T-helper 1 cell treated with Interleukin-12 subunit alpha and Interleukin-12 subunit beta and Interleukin-4 antibody, amounts not matched to agents 30 ng/mL and 1 ng/mL, for 36 hours (primary cell): ENCODE results near the gene NUMB. TPM values are rescaled to one million over a fixed set of nuclear protein-coding genes. Genes with fewer than 3 reads are reported as not detected.
"Not testable (repeated sequence)": the region's sequence is repeated elsewhere in the genome, so short reads cannot be mapped to it uniquely, and the experiment has no call there.

Source experiments
- intact Hi-C: fragments of 100-400 bp; cut with micrococcal nuclease; formaldehyde crosslinking; loops from one replicate; pipeline ENCODE4 v1.15.1; 2024
- total RNA-seq: library from RNA; stranded (reverse); gene quantifications from 2 replicates; pipeline ENCODE4 v1.2.3, GENCODE V29; 2022

Gene NUMB
- total RNA-seq, 1 donor from 2014 or later = 61.6 TPM

GRCh38 chr14:73368616-73369015 is 89.7 kb downstream of the NUMB start:
- intact Hi-C loops = no loop called here

GRCh38 chr14:73365727-73366126 is 92.6 kb downstream of the NUMB start:
- intact Hi-C loops = no loop called here

DNA sequence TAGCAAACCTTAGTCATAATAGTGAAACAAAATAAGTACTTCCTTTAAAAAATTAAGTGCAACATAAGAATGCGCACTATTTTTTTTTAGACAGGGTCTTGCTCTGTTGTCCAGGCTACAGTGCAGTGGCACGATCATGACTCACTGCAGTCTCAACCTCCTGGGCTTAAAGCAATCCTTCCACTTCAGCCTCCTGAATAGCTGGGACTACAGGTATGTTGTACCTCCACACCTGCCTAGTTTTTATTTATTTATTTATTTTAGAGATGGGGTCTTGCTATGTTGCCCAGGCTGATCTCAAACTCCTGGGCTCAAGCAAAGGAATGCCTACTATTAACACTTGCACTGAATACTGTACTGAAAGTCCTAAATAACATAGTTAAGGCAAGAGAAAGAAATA is 93.8 kb downstream of the NUMB start:
- intact Hi-C loops = no loop called here

GRCh38 chr14:73359445-73359844 is 98.9 kb downstream of the NUMB start:
- intact Hi-C loops = no loop called here

GRCh38 chr14:73358187-73358586 is 100.2 kb downstream of the NUMB start:
- intact Hi-C loops = no loop called here

- intact Hi-C loops = not testable (repeated sequence)
These were observed 109.3 kb downstream of the NUMB start for GRCh38 chr14:73349091-73349490.

- intact Hi-C loops = no loop called here
These were observed 114.0 kb downstream of the NUMB start for GRCh38 chr14:73344319-73344718.

DNA sequence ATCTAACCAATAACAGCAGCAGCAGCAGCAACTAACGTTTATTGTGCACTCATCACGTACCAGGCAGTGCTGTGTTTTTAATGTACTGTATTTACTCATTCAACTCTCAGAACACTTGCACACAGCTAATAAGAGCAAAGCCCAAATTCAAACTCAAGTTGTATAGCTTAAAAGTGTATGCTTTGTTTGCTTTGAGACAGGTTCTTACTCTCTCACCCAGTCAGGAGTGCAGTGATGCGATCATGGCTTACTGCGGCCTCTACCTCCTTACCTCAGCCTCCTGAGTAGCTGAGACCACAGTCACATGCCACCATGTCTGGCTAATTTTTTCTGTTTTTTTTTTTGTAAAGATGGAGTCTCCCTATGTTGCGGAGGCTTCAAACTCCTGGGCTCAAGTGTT is 115.7 kb downstream of the NUMB start:
- intact Hi-C loops = no loop called here

GRCh38 chr14:73339846-73340595 is 118.3 kb downstream of the NUMB start:
- intact Hi-C loops = no loop called here

DNA sequence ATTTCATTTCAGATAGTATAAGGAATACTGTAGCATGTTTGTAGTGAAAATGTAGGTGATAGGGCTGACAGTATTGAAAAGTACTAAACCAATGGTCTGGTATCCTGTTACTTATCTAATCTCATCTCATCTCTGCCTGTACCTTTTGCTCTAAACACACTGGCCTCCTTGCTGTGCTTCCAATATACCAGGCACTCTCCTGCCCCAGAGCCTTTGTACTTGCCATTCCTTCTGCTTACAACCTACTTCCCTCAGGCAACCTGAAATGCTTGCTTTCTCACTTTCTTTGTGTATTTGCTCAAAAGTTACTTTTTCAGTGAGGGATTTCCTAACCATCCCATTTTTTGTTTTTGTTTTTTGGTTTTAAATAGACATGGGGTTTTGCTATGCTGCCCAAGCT is 119.1 kb downstream of the NUMB start:
- intact Hi-C loops = no loop called here

DNA sequence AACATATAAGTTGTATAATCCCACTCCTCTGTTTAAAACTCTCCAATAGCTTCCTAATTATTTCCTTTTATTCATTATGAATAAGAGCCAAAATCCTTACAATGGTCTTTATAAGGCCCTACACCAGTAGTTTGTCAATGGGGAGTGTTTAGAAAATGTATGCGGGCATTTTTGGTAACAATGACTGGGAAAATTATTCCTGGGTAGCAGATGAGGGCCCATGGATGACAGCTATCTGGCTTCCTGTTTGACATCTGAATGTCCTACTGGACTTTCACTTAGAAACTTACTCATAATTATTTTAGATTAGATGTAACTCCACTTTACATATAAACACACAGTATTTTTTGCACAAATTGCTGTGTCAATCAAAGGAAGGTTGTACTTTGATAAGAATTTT is 119.8 kb downstream of the NUMB start:
- intact Hi-C loops = no loop called here

DNA sequence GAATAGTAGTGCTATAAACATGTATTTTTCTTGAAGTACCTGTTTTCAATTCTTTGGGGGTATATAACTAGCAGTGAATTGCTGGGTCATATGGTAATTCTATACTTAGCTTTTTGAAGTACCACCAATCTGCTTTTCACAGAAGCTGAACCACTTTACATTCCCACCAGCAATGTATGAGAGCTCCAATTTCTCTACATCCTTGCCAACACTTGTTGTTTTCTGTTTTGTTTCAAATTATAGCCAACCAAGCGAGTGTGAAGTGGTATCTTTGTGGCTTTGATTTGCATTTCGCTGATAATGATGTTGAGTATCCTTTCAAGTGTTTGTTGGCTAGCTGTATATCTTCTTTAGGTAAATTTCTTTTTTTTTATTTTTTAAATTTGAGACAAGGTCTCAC is 125.3 kb downstream of the NUMB start:
- intact Hi-C loops = no loop called here

- intact Hi-C loops = no loop called here
These were observed 132.6 kb downstream of the NUMB start for GRCh38 chr14:73325630-73326299.

DNA sequence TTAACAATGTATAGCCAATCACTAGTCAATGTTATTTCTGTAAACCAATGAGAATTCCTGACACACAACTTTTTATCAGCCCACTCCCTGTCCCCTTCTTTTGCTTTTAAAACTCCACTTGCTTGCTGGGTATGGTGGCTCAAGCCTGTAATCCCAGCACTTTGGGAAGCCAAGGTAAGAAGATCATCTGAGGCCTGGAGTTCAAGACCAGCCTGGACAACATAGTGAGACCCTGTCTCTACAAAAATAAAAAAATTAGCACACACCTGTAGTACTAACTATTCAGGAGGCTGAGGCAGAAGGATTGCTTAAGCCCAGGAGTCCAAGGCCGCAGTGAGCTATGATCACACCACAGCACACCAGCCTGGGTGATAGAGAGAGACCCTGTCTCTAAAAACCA is 133.3 kb downstream of the NUMB start:
- intact Hi-C loops = no loop called here

DNA sequence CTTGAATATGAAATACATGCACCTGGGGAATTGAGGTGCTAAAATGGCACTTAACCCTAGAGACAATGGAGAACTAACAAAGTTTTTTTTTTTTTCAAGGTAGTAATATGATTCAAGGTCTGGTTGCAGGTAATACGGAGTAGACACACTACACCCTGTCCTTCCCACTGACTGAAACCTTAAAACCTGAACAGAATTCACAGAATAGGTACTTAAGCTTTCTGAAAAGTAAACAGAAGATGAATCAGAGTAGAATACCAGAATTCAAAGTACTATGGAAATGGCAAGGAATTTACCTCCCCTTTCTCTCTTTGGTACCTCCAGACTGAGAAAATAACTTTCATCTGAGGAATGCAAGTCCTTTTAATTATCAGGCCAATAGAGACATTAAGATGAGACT is 133.8 kb downstream of the NUMB start:
- intact Hi-C loops = no loop called here

GRCh38 chr14:73323896-73324399 is 134.4 kb downstream of the NUMB start:
- intact Hi-C loops = no loop called here

DNA sequence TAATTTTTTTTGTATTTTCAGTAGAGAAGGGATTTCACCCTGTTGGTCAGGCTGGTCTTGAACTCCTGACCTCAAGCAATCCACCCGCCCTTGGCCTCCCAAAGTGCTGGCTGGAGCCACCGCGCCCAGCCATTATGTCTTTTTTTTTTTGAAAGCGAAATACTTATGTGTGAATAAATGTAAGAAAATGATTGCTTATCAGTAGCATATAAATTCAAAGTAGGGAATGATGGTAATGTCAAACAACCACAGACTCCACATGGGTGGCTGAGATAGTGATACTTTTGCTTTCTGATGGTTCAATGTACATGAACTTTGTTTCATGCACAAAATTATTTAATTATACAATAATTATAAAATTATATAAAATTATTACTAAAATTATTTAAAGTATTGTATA is 145.2 kb downstream of the NUMB start:
- intact Hi-C loops = no loop called here

- intact Hi-C loops = no loop called here
These were observed 145.7 kb downstream of the NUMB start for GRCh38 chr14:73312687-73313086.

DNA sequence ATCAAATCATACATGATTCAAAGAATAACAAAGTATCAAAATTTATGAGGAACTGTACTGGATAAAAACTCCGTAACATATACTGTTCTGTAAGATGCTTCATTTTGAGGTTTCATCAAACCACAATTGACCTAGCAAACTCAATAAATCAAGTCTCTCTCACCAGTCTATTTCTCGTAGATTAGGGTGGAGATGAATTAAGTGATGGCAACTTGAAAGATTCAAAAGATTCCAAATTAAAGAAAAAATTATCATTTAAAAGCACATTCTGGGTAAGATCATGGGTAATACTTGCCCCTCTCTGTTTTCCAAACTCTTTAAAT is 146.7 kb downstream of the NUMB start:
- intact Hi-C loops = no loop called here

- intact Hi-C loops = not testable (repeated sequence)
These were observed 149.1 kb downstream of the NUMB start for GRCh38 chr14:73309207-73309606.

GRCh38 chr14:73307261-73307660 is 151.1 kb downstream of the NUMB start:
- intact Hi-C loops = no loop called here

DNA sequence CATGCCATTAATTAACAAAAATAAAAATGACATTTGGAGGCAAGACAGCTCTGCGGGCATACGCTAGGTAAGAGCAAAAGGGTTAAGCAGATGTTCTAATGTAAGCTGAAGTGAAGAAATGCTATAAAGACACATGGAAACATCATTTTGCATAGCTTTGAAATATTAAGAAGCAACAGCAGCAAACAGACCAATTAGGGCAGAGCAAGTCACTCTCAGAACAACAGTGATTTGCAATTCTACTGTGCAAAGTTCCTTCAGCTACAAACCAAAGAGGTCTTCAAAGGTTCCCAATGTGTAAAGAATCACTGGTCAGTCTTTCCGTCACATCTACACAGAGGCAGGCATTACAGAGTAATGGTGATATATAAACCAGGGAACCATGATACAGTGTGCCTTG is 152.8 kb downstream of the NUMB start:
- intact Hi-C loops = no loop called here

DNA sequence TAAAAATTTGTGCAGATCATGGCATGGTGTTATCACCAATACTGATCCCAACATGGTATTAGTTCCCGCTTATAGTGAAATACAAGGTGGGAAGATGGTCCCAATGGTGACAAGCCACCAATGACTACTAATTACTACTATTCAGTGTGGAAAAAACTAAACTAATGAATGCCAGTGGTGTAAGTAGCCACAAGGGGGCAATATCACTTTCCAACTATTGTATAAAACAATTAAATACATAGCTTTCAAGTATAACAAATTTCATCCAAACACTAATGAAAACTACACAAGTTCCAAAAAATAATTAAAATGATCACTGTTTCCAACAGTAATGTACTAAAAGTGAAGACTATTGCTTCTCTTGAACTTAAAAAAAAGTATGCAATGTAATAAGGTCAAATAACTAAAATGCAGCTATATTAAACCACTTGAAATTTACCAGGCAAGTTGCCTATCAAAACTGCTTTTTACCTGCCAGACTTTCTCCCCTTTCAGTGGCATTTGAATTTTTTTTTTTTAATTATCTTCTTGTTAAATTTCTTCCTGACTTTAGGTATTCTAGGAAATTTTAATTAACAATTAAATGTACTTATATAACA is 163.0 kb downstream of the NUMB start:
- intact Hi-C loops = loop anchor here (1.0 to 5.0 kb wide), 3 partner anchors 162 to 338 kb away; partner anchors contain the start of gene NUMB
